NCI-H1048 (cell line): ENCODE measurements around the gene LRRC30.
"Not testable (repeated sequence)": the region's sequence is repeated elsewhere in the genome, so short reads cannot be mapped to it uniquely, and the experiment has no call there.

Source experiments
- DNase-seq: peaks from one replicate; lab custom pipeline; 2025; lab: John Stamatoyannopoulos, UW

LRRC30 gene

DNA sequence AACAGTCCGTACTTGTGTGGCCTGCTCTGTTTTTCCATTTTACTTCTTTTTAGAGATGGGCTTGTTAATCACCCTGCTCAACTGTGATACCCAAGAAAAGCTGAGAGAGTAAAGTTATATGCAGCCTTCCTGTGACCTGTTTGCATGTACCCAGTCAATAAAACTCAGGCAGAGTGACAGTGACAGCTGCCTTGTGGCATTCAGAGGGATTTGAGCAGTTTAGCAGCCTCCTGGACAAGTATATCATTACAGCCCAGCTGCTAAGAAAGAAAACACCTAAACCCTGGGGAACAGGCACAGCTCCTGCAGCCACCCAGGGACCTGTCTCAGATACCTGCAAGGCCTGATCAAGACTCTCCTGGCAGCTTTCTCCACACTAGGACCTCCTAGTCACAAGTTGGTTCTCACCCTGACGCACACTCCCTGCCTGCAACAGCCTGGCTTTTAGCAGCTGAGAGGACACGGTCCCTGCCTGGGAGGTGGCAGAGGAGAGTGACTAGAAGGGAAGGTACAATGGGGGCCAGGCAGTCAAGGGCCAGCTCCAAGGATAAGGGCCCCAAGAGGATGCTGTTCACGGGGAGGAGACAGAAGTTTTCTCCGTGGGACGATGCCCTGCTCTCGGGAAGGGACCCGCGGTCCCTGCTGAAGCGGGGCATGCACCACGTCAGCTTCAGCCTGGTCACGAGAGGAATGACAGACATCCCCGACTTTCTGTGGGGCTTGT lies at the start of gene LRRC30:
LRRC30 (plus strand) TSS at position 464 of the 724 bp plus-strand sequence; CDS start at position 514, 50 bp downstream.
- DNase-seq, result no peak

- no peak for DNase-seq
These were observed 45.2 kb upstream of the LRRC30 start for GRCh38 chr18:7185701-7186100.

- no peak for DNase-seq
These were observed 40.2 kb upstream of the LRRC30 start for GRCh38 chr18:7190547-7191156.

DNA sequence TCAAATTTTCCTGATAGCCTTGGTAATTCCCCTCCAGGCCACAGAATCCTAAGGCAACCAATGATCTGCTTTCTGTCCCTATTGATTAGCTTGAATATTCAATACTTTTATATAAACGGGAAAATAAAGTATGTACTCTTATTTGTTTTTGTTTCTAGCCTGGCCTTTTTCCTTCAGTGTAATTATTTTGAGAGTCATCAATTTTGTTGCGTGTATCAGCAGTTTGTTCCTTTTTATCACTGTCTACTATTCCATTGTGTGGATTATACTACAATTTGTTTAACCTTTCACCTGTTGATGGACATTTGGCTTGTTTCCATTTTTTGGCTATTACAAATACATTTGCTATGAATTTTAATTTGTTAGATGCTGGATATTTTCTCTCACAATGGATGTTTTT lies 39.2 kb upstream of the LRRC30 start:
- DNase-seq, result no peak

DNA sequence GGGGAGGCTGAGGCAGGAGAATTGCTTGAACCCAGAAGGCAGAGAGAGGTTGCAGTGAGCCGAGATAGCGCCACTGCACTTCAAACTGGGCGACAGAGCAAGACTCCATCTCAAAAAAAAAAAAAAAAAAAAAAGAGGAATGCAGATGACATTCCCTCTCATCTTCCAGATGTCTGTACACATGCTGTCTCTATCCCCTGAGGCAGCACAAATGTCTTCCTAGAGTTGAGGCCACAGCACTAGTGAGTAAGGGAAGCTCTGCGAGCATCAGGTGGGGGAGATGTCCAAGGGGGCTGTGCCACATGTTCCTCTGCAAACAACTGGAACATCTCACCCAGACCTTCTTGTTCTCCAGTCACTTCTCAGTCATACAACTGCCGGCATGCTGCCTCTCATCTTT lies 35.6 kb upstream of the LRRC30 start:
- no peak for DNase-seq

DNA sequence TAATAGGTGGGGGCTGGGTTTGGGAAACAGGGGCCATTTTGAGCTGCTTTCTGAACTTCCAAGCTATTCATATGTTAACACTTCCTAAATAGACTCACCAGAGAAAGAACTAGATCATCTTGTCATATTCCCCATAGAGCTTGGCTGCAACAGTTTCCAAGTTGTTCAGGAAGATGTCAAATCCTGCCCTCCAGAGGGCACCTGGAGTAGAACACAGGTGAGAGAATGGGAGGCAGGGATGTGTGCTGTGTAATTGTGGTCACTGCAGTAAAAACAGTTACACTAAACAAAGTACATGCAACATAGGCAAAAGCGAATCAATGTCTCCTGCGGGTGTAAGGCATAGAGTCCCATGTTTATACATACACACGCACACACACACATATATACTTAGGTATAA lies 34.5 kb upstream of the LRRC30 start:
- DNase-seq, result no peak

DNA sequence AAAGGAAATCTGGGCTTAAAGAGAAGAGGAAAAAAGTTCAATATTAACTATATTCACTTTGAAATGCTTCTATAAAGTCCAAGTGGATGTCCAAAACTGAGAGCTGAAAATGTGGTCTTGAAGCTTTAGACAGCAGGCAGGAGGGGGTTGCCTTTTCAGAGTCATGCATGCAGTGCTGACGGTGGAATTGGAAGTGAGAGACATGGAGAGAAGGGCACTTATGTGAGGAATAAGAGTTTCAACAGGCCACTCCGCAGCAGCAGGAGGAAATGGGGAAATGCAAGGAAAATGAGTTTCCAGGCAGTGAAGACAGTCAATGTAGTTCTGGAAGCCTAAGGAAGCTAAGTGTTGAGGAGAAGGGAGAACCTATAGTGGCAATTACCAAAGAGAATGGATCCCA lies 33.0 kb upstream of the LRRC30 start:
- DNase-seq, result no peak

GRCh38 chr18:7198326-7198725 lies 32.6 kb upstream of the LRRC30 start:
- no peak for DNase-seq

DNA sequence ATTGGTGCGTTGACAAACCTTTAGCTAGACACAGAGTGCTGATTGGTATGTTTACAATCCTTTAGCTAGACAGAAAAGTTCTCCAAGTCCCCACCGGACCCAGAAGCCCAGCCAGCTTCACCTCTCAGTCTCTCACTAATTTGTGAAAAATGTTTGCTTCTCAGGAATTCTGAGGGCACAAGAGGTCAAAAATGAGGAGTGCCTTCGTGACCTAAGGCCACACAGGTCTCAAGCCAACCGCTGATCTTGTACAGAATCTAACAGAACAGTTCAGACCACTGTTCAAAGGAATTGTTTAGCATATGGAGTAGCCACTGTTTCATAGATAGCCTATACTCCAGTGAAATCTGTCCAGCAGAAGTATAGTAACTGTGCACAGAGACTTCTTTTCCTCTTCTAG lies 29.8 kb upstream of the LRRC30 start:
- DNase-seq, result no peak

GRCh38 chr18:7202169-7202568 lies 28.7 kb upstream of the LRRC30 start:
- DNase-seq, result no peak

- DNase-seq, result not testable (repeated sequence)
These were observed 27.3 kb upstream of the LRRC30 start for GRCh38 chr18:7203601-7204000.

GRCh38 chr18:7205346-7205745 lies 25.5 kb upstream of the LRRC30 start:
- no peak for DNase-seq

GRCh38 chr18:7206217-7206616 lies 24.7 kb upstream of the LRRC30 start:
- no peak for DNase-seq

DNA sequence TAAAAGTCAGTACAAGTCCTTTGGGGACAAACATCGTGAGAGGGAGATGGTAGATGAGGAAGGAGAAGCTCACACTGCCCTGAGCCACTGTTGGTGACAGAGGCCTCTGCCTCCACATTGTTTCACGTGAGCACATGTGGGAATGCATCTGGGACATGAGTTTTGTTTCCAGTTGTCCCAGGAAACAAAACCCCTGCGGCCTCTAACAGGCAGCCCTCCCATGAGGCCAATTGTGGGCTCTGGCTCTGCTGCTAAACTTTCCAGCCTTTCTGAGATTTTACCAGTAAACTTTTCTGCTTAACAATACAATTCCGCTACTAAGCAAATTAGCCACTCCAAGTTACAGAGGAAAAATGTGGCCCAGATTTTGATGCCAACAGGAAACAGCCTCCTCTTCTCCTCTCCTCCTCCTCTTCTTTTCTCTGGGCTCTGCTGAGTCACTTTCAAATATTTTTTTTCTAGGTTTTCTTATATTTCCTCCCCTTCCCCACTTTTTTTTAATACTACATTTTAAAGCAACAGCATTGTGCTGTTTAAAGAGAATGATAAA lies 23.4 kb upstream of the LRRC30 start:
- no peak for DNase-seq

DNA sequence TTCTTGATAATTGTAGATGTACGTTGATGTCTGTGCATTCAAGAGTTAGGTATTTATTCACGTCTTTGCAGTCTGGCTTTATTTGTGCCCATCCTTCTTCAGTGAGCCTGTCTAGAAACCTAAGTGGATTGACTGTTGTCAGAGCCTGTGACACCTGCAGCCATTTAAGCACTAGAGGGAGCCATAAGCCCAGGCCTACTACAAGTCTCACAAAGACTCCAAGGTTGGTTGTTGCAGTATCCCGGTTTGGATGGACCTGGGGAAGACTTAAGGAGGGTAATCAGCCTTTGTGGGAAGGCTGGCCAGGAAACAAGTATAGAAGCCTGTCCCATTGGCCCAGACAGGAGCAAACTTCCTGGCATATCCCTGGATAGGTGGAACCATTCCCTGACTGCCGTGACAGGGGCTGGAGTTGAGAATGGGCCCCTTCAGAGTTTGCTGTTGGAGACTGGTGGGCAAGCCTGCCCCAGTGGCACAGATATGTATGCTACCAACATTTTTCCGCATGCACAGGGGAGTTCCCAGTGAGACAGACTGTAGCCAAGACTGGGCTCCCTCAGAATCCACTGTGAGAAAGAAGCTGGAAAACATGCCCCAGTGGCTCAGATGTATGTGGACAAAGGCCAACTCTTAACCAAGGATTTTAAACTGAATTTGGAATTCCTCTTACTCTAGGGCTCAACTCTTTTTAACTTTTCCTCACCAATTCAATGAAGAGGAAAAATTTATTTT lies 9.3 kb upstream of the LRRC30 start:
- DNase-seq, result peak; percentile 13

DNA sequence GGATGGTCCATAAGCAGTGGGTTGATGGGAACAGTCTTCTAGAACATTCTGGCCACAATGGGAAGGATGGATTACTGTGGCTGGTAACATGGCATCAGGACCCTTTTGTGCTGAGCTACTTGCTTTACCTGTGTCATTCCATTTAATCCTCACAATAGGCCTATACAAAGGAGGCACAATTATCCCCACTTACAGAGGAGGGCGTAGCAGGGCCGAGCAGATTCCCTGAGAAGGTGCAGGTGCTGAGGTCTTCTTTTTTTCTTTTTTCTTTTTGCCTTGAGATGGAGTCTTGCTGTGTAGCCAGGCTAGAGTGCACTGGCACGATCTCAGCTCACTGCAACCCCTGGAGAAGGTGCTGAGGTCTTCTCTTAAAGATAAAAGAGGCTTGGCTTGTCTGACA lies 6.7 kb upstream of the LRRC30 start:
- DNase-seq, result no peak

GRCh38 chr18:7232218-7232617 lies 1.3 kb downstream of the LRRC30 start:
- DNase-seq, result no peak

DNA sequence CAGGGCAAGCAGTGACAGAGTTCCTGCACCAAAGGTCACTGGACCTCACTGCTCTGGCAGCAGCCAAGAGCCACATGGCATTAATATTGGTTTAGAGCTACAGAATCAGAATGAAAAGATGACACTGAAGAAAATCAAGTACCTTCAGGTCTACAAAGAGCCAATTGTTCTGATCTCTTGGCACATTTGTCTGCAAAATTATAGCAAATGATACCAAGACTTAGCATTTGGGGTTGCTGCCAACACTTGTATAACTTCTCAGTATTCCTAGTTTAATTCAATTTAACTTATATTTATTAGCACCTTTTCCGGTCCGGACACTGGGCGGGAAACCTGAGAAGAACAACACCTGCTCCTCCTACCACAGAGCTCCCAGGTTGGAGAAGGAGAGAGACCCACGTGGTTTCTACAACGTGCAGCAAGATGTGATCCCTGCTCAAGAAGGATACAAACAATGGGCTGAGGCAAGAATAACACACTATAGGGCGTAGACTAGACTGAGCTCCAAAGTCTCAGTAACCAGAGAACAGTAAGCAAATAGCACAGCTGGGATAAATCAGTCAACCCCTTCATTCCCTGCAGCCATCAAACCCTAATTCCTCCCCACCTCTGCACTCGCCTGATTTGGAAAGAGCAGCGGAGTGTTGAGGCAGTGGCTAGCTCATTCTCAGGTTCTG lies 2.4 kb downstream of the LRRC30 start:
- no peak for DNase-seq

DNA sequence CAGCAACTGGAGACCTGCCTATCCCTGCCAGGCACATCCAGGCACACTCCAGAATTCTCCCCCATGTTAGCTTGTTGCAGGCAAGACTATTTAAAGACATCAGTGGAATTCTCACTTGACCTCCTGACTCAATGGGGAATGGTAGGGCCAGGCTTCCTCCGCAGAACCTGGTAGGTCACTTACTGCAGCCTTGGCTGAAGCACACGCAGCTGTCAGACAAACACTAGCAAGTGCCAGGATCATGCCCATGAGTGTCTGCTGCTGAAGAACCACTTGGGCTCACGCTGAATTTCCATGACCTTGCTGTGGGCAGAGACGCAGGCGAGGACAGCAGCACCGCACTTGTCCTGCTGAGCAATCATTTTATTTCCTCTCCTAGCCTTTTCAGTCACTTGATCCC lies 3.2 kb downstream of the LRRC30 start:
- no peak for DNase-seq

DNA sequence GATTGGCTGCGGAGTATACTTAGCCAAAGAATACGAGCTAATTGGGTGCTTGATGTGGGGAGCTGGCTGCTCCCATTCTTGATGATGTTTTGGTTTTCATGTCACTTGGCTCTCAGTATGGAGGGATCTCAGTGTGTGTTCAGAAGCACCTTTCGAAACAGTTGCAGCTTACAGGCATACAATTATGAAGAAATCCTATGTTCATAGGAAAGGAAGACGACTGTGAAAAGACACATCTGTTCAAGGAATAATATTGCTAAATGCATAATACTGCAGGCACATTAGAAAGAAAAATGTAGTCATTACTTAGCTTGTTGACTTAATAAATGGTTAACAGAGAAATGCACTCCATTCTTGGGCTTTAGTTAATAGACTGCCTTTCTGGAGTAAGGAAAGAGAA lies 4.1 kb downstream of the LRRC30 start:
- DNase-seq, result no peak

DNA sequence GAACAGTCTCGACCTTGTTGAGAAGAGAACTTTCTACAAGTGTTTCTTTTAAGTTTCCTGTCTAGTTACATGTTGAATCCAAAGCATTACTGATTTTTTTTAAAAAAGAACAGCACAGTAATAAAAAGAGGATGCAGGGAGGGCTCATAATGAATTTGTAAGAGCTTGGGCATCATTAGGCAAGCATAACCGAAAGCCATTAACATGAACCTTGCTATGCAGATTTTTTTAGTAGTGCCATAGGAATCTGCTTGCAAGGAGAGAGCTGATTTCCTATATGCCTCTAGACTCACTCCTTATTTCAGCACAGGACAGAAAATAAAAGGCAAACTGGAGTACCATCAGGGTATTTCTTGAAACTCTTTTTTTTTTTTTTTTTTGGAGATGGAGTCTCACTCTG lies 5.2 kb downstream of the LRRC30 start:
- DNase-seq, result no peak

- DNase-seq, result no peak
These were observed 6.0 kb downstream of the LRRC30 start for GRCh38 chr18:7236933-7237332.
